ENCODE measurements around the gene LRRC59. TPM values are rescaled to one million over a fixed set of nuclear protein-coding genes. Genes with fewer than 3 reads are reported as not detected.

LRRC59 gene
- total and polyA plus RNA-seq, 8 donors = 29.3 to 114 (median 72.4) TPM

GRCh38 chr17:50394711-50395110 is 2.6 kb downstream of the LRRC59 start:
- 5 to 12% methylated on average over 3 of the region's 3 CpGs for WGBS, 2 donors
- peaks cover 6 to 45% (median 25%) of the 10 kb centered on the region in 3 donors for H3K36me3 ChIP-seq
- peak in 1 of 4 donors; percentile 2 for ATAC-seq
- H3K27ac ChIP-seq = no peak overlapping the region
- intact Hi-C loops (cut with DNase I) = no loop called here
- no peak for FAIRE-seq
- TF ChIP-seq CTCF (IDR thresholded peaks at IDR 0.05) = no peak
- H3K4me3 ChIP-seq = peak overlapping the region in 3 of 4 donors; percentile 78 to 94 (median 84)
- DNase-seq = peak in 4 of 6 donors; percentile 33 to 64 (median 58)
- no peaks in the 10 kb centered on the region for H3K9me3 ChIP-seq
- H3K4me1 ChIP-seq = peaks cover 4 to 13% (median 13%) of the 10 kb centered on the region in 3 donors
- H3K27me3 ChIP-seq = no peaks in the 10 kb centered on the region

GRCh38 chr17:50393700-50394099 is 3.6 kb downstream of the LRRC59 start:
- no peaks in the 10 kb centered on the region for H3K27me3 ChIP-seq
- H3K4me3 ChIP-seq = no peak overlapping the region
- ATAC-seq (no peak), FAIRE-seq (no peak), DNase-seq (no peak)
- WGBS, 2 donors = 50 to 59% methylated on average over 5 of the region's 5 CpGs
- TF ChIP-seq CTCF (IDR thresholded peaks at IDR 0.05) = no peak
- peaks cover 4 to 13% (median 13%) of the 10 kb centered on the region in 3 donors for H3K4me1 ChIP-seq
- peaks cover 6 to 54% (median 31%) of the 10 kb centered on the region in 3 donors for H3K36me3 ChIP-seq
- intact Hi-C loops (cut with DNase I) = no loop called here
- no peak overlapping the region for H3K27ac ChIP-seq
- H3K9me3 ChIP-seq = no peaks in the 10 kb centered on the region

GRCh38 chr17:50392621-50393020 is 4.7 kb downstream of the LRRC59 start:
- FAIRE-seq = no peak
- Histone ChIP-seq H3K36me3 (peaks cover 6 to 65% (median 35%) of the 10 kb centered on the region in 3 donors), H3K4me1 (peaks cover under 1 to 12% (median 10%) of the 10 kb centered on the region in 3 donors), H3K9me3 (no peaks in the 10 kb centered on the region), H3K4me3 (no peak overlapping the region), H3K27ac (no peak overlapping the region), H3K27me3 (no peaks in the 10 kb centered on the region)
- WGBS, 2 donors = 47% methylated on average over 6 of the region's 6 CpGs
- ATAC-seq = peak in 2 of 4 donors; percentile 12 to 16
- TF ChIP-seq CTCF (IDR thresholded peaks at IDR 0.05) = no peak
- DNase-seq = peak in 5 of 6 donors; percentile 46 to 74 (median 56)
- intact Hi-C loops (cut with DNase I) = no loop called here

- ATAC-seq (no peak), DNase-seq (peak in 1 of 6 donors; percentile 19), FAIRE-seq (no peak)
- WGBS, 2 donors = 90 to 95% methylated on average over 6 of the region's 6 CpGs
- H3K4me1 ChIP-seq = peaks cover 0 to 9% (median 0%) of the 10 kb centered on the region in 3 donors
- H3K27ac ChIP-seq = no peak overlapping the region
- TF ChIP-seq CTCF (IDR thresholded peaks at IDR 0.05) = no peak
- H3K27me3 ChIP-seq = no peaks in the 10 kb centered on the region
- no peaks in the 10 kb centered on the region for H3K9me3 ChIP-seq
- intact Hi-C loops (cut with DNase I) = no loop called here
- peaks cover 13 to 94% (median 59%) of the 10 kb centered on the region in 3 donors for H3K36me3 ChIP-seq
- H3K4me3 ChIP-seq = no peak overlapping the region
These were observed 7.8 kb downstream of the LRRC59 start for GRCh38 chr17:50389534-50389933.

- peaks cover 13 to 94% (median 59%) of the 10 kb centered on the region in 3 donors for H3K36me3 ChIP-seq
- no peak overlapping the region for H3K27ac ChIP-seq
- TF ChIP-seq CTCF (IDR thresholded peaks at IDR 0.05) = no peak
- peaks cover 0 to 8% (median 0%) of the 10 kb centered on the region in 3 donors for H3K4me1 ChIP-seq
- DNase-seq (no peak), ATAC-seq (no peak), FAIRE-seq (no peak)
- H3K4me3 ChIP-seq = no peak overlapping the region
- intact Hi-C loops (cut with DNase I) = no loop called here
- 91 to 92% methylated on average over 3 of the region's 3 CpGs for WGBS, 2 donors
- H3K27me3 ChIP-seq = no peaks in the 10 kb centered on the region
- no peaks in the 10 kb centered on the region for H3K9me3 ChIP-seq
These were observed 8.6 kb downstream of the LRRC59 start for GRCh38 chr17:50388728-50389127.
